ENCODE results near the gene COPZ1.

DNA sequence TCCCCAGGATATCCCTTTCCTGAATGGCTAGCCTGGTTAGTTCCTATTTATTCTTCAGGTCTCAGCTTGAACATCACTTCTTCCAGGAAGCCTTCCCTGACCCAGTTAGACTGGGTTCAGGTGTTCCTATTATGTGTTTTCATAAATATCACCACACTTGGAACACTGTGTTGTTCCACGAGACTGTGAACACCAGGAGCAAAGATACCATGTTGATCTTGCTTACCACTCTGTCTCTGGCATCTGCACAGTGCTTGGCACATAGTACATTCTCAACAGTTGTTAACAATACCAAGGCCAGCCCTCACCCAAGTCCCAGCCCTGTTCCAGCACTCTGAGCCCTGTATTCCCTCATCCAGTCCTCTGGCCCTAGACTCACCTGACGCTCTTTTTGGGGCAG, 73.3 kb downstream of the COPZ1 start:
- TF ChIP-seq, protein P1, sequence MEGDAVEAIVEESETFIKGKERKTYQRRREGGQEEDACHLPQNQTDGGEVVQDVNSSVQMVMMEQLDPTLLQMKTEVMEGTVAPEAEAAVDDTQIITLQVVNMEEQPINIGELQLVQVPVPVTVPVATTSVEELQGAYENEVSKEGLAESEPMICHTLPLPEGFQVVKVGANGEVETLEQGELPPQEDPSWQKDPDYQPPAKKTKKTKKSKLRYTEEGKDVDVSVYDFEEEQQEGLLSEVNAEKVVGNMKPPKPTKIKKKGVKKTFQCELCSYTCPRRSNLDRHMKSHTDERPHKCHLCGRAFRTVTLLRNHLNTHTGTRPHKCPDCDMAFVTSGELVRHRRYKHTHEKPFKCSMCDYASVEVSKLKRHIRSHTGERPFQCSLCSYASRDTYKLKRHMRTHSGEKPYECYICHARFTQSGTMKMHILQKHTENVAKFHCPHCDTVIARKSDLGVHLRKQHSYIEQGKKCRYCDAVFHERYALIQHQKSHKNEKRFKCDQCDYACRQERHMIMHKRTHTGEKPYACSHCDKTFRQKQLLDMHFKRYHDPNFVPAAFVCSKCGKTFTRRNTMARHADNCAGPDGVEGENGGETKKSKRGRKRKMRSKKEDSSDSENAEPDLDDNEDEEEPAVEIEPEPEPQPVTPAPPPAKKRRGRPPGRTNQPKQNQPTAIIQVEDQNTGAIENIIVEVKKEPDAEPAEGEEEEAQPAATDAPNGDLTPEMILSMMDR (conservative IDR thresholded peaks at IDR 0.05 in 1 of 2, IDR thresholded peaks at IDR 0.05 in 1 of 2; ENCODE audit: low read depth in 1 of 2, low read length in 2 of 2): no peak
- TF ChIP-seq EZH2 (IDR thresholded peaks at IDR 0.05; ENCODE audit: low read length, missing control alignments): no peak
